Measurements from ENCODE around the gene C11orf68. TPM values are rescaled to one million over a fixed set of nuclear protein-coding genes. Genes with fewer than 3 reads are reported as not detected.

Gene C11orf68
- total and polyA plus RNA-seq, 2 of the 8 experiments (the other 6 are each of a cell fraction or from before 2014, with no cell fraction given): 24.0 to 51.2 TPM

DNA sequence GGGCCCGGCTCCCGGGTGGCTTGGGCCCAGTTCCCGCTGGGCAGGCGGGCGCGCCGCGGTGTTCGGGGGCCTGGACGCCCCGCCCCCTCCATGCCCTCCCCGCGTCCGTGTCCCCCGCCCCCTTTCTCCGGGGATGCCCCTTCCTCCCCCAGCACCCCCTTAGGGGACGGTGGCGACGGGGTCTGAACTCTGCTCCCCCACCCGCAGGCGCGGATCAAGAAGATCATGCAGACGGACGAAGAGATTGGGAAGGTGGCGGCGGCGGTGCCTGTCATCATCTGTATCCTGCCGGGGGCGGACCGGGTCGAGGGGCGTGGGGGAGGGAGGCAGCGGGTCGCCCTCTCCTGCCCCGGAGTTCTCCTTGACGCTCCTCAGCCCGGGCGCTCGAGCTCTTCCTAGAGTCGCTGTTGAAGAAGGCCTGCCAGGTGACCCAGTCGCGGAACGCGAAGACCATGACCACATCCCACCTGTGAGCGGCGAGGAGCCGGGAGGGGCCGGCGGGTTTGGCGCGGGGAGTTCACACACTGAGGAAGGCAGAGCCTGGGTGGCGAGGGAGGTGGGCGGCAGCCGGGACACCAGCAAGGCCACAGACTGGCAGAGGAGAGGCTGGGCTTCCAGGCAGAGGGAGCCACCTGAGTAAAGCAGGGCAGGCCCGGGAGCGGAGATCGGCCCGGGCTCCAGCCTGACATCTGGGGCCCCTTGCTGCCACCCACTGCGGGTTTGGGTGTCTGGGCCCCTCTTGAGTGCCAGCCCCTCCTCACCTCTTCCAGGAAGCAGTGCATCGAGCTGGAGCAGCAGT lies 910 bp upstream of the C11orf68 start:
- Histone ChIP-seq H2AFZ (ENCODE audit: low read length) (no peak overlapping the region), H2BK120ac (replicated peaks; ENCODE audit: low read depth, low read length) (no peak overlapping the region), H3K14ac (ENCODE audit: insufficient read length) (no peak overlapping the region), H3K4me3 (ENCODE audit: extremely low read depth in 1 of 4, insufficient read depth in 2 of 4, low read depth in 3 of 4, low read length in 4 of 4) (peak overlapping the region; percentile 56 to 79 (median 68)), H3K4me2 (ENCODE audit: insufficient read depth in 1 of 2, low read depth in 2 of 2, low read length in 2 of 2) (peak overlapping the region; percentile 74 to 86), H2BK15ac (ENCODE audit: low read length) (no peak overlapping the region), H4K91ac (replicated peaks; ENCODE audit: insufficient read length, low read length) (no peak overlapping the region), H4K5ac (ENCODE audit: insufficient read length, low read depth, low read length) (peak overlapping the region; percentile 90), H3K23ac (ENCODE audit: insufficient read length) (no peak overlapping the region), H3K27me3 (replicated peaks in 1 of 4; ENCODE audit: control insufficient read depth in 3 of 4, extremely low read depth in 1 of 4, insufficient read depth in 3 of 4, low read length in 3 of 4) (no peaks in the 10 kb centered on the region), H3K36me3 (ENCODE audit: control insufficient read depth in 2 of 4, insufficient read depth in 4 of 4, low read length in 3 of 4) (peaks cover 0 to 8% (median 5%) of the 10 kb centered on the region in 4 experiments; a peak in 4 of 8 replicates), H3K4me1 (replicated peaks in 1 of 4; ENCODE audit: control insufficient read depth in 3 of 4, insufficient read depth in 4 of 4, low read length in 3 of 4) (peaks cover 0 to 22% (median 13%) of the 10 kb centered on the region in 4 experiments; a peak in 4 of 7 replicates), H3K27ac (ENCODE audit: low read depth, low read length) (no peak overlapping the region), H4K8ac (ENCODE audit: extremely low read depth, insufficient read depth, low read length) (peak overlapping the region; percentile 63), H2AK5ac (ENCODE audit: low read depth, low read length) (no peak overlapping the region), H4K20me1 (replicated peaks in 1 of 2; ENCODE audit: control insufficient read depth in 1 of 2, insufficient read depth in 2 of 2, low read length in 2 of 2) (peaks cover 0 to 5% of the 10 kb centered on the region in 2 experiments), H3K79me1 (ENCODE audit: low read depth, low read length) (peaks cover 7% of the 10 kb centered on the region; the same call in 1 of the 2 replicates), H3K9ac (replicated peaks in 1 of 4; ENCODE audit: extremely low read depth in 1 of 4, low read depth in 3 of 4, low read length in 3 of 4) (peak overlapping the region; percentile 9 to 61 (median 45)), H3K56ac (replicated peaks; ENCODE audit: insufficient read length, low read depth, low read length) (no peak overlapping the region), H3K23me2 (ENCODE audit: low read depth, low read length) (peaks cover 13% of the 10 kb centered on the region; the same call in 1 of the 2 replicates), H3K4ac (replicated peaks; ENCODE audit: insufficient read length, low read depth, low read length) (no peak overlapping the region), H3K18ac (ENCODE audit: extremely low read depth, low read length) (no peak overlapping the region; the same call in 1 of the 2 replicates), H2BK12ac (ENCODE audit: low read depth, low read length) (no peak overlapping the region), H2BK20ac (ENCODE audit: low read length) (no peak overlapping the region), H3K79me2 (ENCODE audit: control insufficient read depth in 1 of 2, insufficient read depth in 2 of 2, low read length in 2 of 2) (peaks cover 0 to 7% of the 10 kb centered on the region in 2 experiments; a peak in 2 of 4 replicates), H2BK5ac (ENCODE audit: low read depth, low read length) (no peak overlapping the region; the same call in 1 of the 2 replicates), H3K9me3 (ENCODE audit: insufficient read depth in 2 of 2, low read depth in 1 of 2, low read length in 1 of 2) (no peaks in the 10 kb centered on the region)
- 19% methylated on average over 21 of the region's 60 CpGs; no CpG with 5 or more reads in 1 of the 2 experiments for WGBS, 2 experiments (ENCODE audit: extremely low coverage in 1 of 2, insufficient coverage in 1 of 2, insufficient read length in 1 of 2, insufficient replicate concordance in 2 of 2, low coverage in 1 of 2, low lambda C conversion rate in 2 of 2, missing lambda C conversion rate in 1 of 2)
- no peak for DNase-seq (ENCODE audit: low read depth in 1 of 2, low spot score in 2 of 2)
- FAIRE-seq: no peak
- CTCF ChIA-PET (ENCODE audit: partially characterized antibody): interaction anchor here (0.6 to 1.3 kb wide), 4 partner anchors 12 to 46 kb away, joined by 3 to 4 read pairs (median 3); partner anchors contain the start of gene TSGA10IP
- POLR2A ChIA-PET (ENCODE audit: partially characterized antibody): interaction anchor here (0.9 to 1.4 kb wide), 3 partner anchors 18 to 60 kb away, joined by 3 to 5 read pairs (median 3); no protein-coding TSS in a partner anchor
- no peak for TF ChIP-seq EGR1 (IDR thresholded peaks at IDR 0.05; ENCODE audit: borderline replicate concordance, low read depth, low read length)
- TF ChIP-seq, protein P1, sequence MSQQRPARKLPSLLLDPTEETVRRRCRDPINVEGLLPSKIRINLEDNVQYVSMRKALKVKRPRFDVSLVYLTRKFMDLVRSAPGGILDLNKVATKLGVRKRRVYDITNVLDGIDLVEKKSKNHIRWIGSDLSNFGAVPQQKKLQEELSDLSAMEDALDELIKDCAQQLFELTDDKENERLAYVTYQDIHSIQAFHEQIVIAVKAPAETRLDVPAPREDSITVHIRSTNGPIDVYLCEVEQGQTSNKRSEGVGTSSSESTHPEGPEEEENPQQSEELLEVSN (IDR thresholded peaks at IDR 0.05): no peak
- 0 out of 4 replicates have a peak, but pooled peaks of 1 of the 2 experiments have one; percentile 16 for TF ChIP-seq HDAC2 (IDR thresholded peaks at IDR 0.05; ENCODE audit: borderline replicate concordance in 1 of 2, low read depth in 2 of 2, low read length in 2 of 2)
- peak; percentile 46 for TF ChIP-seq ASH2L (IDR thresholded peaks at IDR 0.05; ENCODE audit: low read length)
- TF ChIP-seq SIN3A (conservative IDR thresholded peaks at IDR 0.05 in 1 of 2, IDR thresholded peaks at IDR 0.05 in 1 of 2; ENCODE audit: low read depth in 1 of 2, low read length in 2 of 2): peak in 1 of 2 experiments; percentile 1; a peak in 1 of 4 replicates
- no peak for TF ChIP-seq SUZ12 (IDR thresholded peaks at IDR 0.05; ENCODE audit: low read length)
- TF ChIP-seq KDM4A (IDR thresholded peaks at IDR 0.05; ENCODE audit: low read depth, low read length, severe bottlenecking): peak; percentile 53
- TF ChIP-seq, protein P2, sequence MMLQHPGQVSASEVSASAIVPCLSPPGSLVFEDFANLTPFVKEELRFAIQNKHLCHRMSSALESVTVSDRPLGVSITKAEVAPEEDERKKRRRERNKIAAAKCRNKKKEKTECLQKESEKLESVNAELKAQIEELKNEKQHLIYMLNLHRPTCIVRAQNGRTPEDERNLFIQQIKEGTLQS (IDR thresholded peaks at IDR 0.05; ENCODE audit: insufficient read depth, low read depth, low read length): no peak
- TF ChIP-seq SP1 (IDR thresholded peaks at IDR 0.05; ENCODE audit: low read depth, low read length): no peak
